ENCODE measurements around the gene MPZL2.

MPZL2 gene

DNA sequence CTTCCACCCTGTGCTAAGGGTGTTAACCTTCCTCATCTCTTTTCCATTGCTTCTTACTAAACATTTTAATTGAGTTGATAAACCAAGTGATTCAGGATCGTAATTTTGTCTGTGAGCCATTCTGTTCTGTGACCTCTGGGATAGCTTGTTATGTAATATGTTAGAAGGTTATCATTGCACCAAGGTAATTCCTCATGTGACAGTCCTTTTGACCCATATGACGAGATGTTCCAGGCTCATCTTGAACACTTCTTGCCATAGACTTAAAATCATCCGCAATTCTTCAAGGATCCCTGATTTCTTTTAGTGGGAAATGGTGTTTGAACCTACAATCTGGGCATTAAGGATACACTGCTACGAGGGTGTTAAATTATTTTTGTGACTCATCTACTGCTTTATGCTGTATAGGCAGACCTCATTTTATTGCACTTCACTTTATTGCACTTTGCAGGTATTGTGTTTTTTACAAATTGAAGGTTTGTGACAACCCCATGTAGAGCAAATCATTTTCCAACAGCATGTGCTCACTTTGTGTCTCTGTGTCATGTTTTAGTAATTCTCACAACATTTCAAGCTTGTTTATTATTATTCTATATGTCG, 19.0 kb upstream of the MPZL2 start:
- no peak for DNase-seq

DNA sequence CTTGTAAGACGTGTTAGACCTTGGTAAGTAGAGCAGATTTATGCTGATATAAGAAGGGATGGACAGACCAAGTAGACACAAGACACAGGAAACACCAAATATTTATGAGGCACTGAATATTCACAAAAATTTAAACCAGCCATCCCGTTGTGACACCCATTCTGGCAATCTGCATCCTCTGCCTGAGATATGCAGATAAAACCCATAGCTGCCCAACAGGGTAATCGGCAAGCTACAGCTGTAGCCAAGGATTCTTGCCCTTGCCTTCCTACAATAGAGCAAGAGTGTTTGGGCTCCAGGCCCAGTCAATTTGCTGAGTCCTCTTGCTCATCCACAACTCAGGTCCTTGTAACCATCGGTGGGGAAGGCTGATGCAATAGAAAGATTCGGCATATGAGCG, 18.5 kb upstream of the MPZL2 start:
- no peak for DNase-seq

DNA sequence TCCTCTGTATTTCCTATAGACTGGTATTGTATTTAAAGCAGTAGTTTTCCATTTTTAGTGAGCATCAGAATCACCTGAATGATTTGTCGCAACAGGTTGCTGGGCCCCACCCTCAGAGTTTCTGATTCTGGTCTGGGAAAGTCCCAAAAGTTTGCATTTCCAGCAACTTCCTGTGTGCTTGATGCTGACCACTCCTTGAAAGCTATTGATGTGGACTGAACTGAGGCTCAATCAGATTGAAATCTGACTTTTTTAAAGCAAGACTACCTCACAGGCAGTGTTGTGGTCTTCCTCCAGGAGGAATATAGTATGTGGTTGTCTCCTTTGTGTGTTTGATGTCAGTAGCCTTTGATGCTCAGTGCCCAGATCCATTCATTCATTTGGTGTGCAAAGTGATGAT, 17.2 kb upstream of the MPZL2 start:
- no peak for DNase-seq

DNA sequence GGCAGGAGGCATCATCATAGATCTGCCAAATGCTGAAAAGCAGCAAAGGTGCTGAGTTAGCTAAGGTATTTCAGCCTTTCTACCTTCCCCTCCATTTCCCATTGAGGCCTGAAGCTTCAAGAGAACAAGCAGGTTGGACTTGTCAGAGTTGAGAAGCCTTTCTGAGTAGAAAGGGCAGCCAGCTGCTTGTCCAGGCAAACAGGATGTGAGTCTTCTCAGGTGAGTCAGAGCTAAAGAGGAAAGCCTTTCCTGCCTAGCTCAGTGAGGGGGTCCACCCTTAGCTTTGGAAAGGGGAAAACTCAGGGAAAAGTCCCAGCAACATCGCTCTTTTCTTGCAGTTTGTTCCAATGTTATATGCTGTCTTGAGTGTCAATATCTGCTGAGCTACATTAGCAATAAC, 13.2 kb upstream of the MPZL2 start:
- no peak for DNase-seq

DNA sequence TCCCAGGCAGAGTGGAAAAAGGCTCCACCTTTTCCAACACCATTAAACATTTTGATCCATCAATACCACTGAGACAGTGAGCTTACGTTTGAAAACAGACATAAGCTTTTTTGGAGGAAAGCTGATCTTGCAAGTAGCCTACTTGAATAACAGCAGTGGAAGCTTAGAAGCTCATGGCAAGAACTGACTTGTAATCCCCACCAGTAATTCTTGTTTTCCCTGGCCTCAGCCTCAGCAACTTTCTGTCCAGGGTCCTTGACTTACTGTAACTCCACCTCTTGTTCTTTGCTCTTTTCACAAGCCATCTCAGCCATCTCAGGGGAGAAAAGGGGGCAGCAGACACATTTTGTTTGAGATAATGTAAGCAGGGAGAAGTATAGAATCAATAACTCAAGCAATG, 12.3 kb upstream of the MPZL2 start:
- DNase-seq = no peak

DNA sequence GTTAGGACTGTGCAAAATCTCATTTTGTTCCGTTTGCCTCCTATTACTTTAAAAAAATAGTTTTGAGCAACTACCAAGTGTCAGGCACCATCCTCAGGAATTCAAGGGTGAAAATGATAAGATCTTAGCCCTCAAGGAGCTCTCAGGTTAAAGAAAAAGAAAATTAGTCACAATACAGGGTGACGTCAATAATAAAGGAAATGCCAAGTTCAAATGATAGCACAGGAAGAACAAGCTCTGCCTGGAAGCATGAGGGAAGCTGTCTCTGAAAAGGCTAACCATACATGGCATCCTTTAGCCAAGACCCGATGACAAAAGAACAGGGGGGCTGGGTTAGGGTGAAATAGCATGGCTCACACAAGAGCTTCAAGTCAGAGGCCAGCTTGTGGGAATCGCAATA, 11.1 kb upstream of the MPZL2 start:
- DNase-seq = no peak

DNA sequence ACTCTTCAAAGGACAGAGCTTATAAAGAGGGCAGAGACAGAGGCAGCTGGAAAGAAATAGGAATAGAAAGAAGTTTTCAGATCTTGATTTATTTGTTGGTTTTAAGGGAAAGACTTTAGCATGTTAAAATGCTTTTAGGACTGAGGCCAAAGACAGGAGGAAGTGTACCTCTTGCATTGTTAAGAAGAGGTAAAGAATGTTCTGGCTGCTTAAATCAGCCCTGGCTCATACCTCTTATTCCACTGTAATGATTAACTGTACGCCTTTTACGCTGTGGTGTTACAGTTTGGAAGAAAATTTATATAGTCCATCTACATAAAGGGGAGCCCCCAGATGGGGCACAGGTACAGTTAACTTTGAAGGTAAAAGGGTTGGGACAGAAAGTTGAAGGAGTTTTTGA, 10.1 kb upstream of the MPZL2 start:
- no peak for DNase-seq

DNA sequence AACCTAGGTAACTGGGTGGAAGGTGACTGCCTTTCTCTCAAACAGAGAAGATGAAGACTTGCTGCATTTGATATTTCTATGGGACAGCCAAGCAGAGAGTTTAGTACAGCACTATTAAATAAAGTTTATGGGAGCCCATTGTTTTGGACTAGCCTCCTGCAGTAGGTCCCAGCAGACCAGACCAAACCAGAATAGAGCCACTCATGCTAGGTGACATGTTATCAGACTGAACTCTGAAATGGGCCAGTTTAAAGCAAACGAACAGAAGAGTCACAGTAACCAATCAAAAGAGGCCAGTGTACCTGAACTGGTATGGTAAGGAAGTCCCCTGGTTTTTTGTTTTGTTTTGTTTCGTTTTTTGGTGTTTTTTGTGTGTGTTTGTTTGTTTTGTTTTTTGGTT, 7.9 kb upstream of the MPZL2 start:
- no peak for DNase-seq

DNA sequence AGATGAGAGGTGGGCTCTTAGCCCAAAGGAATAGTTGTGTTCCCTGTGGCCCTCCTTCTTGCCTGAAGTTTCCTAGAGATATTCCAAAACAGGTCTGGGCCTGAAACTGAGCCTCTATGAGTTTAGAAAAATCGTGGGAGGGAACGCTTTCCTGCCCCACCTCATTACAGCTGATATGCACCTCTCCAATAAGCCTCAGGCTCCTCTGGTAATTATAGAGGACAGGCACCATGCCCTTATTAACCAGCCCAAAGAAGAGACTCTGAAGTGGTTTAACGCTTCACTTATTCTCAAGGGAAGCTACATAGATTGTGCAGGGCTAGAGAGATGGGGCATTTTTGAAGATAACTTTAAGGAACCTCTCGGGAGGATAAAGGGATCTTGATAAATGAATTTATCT, 3.4 kb upstream of the MPZL2 start:
- DNase-seq = peak; percentile 69

DNA sequence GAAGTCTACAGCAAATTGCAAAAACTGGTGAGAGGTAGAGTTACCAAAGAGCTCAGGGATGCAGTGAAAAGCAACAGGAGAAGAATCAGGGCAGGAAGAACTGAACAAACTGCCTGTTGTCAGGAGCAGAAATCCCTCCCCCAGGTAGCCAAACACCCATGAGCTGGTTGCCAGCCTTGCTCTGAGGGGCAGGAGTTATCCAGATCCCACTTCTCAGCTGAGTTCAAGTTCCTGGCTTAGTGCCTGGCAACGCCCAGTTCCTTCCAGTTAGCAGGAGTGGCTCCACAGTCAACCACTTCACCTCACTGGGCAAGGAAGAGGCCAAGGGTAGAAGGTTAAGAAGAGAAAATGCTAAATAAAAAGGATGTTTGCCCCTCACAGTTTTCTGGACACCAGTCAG, 1.9 kb upstream of the MPZL2 start:
- no peak for DNase-seq

DNA sequence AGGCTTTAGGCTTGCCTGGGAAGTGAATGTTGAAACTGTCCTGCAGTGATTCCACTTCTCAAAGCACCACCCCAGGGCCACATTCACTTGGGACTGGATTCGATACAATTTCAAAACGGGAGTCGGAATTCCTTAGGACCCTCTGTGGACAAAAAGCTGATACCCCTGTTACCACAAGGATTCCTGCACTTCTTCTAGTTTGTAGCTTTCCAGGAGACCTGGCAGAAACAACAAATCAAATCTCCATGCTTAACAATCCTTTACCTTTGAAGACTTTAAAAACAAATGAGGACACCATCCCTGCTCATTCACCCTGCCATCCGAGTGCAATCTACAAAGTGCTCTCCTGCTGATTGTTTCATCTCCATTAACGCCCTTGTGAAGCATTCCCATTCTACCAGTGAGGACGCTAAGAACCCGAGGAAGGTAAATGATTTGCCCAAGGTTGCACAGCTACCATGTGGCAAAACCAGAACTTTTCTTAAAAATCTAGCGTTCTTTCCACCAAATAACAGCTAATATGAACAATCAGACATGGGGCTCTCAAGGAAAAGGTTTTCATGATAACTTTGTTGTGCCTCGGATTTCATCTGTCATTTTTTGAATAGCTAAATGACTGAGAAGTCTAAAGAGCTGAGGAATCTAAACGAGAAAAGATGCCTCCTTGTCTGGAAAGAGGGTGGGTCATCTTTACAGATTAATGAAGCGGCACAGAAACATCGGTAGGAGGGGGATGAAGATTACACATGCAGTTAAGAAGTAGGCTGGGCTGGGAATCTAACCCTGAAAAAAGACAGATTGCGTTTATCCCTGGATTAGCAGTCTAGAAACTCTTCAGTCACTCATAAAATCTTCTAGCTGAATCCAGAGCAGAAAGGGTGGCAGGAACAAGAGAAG, 720 bp upstream of the MPZL2 start:
- peak; percentile 25 for DNase-seq

DNA sequence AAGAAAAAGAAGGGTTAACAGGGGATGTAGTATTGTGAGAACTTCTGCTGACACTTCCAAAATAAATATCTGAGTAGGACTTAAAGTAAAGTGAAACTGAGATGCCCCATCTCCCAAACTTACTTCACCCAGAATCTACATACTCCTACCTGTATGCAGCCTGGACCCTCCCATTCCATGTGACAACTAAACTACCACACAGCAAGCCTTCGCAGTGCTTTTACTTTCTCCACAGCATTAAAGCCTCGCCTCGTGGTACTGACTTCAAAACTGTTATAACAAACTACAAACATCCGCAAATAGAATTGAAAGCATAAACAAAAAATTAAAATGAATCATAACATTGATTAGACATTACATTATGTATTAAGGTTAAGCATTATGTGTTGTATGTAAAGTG, 985 bp downstream of the MPZL2 start:
- no peak for DNase-seq

DNA sequence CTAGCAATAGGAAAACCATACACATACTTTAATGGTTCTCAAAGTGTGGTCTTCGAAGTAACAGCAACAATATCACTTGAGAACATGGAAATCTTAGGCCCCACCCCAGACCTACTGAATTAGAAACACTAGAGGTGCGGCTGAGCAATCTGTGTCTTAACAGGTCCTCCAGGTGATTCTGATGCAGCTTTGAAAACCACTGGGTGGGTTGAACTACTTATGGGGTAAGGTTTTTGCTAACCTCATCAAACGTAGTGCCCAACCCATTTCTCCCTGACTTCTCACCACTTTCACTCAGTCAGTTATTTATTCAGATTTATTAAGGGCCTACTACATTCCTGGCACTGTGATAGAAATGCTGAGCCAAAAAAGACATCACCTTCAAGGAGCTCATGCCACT, 3.7 kb downstream of the MPZL2 start:
- DNase-seq = no peak

DNA sequence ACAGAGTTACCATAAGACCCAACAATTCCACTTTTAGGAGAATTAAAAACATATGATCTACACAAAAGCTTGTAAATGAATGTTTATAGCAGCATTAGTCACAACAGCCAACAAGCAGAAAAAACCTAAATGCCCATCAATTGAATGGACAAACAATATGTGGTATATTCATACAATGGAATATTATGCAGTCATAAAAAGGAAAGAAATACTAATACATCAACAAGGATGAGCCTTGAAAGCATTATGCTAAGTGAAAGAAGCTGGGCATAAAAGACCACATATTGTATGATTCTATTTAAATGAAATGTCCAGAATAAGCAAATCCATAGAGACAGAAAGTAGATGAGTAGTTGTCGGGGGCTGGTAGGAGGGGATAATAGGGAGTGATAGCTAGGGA, 5.0 kb downstream of the MPZL2 start:
- no peak for DNase-seq

DNA sequence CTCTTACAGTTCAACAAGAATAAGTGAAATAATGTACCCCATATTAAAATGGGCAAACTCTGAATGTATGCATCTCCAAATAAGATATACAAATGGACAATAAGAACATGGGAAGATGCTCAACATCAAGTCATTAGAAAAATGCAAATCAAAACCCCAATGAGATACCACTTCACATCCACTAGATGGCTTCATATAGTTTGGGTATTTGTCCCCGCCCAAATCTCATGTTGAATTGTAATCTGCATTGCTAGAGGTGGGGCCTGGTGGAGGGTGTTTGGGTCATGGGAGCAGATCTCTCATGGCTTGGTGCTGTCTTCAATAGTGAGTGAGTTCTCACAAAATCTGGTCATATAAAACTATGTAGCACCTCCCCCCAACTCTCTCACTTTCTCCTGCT, 5.7 kb downstream of the MPZL2 start:
- DNase-seq = no peak

DNA sequence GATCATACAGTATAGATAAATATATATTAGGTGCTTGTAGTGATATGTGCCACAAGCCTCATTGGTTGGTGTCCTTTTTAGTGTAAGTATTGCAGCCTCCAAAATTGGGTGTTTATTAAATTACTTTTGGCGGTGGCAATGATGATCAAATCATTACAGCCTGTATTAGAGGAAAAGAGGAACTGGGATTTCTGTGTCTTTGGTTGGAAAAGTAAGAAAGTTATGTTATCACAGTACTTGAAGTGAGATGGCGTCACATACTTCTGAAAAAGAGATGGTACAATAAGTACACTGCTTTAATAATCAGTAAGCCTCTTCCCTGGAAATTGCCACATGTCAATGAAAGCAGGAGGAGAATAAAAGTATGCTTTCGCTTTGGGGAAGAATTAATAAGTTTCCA, 11.4 kb downstream of the MPZL2 start:
- no peak for DNase-seq

DNA sequence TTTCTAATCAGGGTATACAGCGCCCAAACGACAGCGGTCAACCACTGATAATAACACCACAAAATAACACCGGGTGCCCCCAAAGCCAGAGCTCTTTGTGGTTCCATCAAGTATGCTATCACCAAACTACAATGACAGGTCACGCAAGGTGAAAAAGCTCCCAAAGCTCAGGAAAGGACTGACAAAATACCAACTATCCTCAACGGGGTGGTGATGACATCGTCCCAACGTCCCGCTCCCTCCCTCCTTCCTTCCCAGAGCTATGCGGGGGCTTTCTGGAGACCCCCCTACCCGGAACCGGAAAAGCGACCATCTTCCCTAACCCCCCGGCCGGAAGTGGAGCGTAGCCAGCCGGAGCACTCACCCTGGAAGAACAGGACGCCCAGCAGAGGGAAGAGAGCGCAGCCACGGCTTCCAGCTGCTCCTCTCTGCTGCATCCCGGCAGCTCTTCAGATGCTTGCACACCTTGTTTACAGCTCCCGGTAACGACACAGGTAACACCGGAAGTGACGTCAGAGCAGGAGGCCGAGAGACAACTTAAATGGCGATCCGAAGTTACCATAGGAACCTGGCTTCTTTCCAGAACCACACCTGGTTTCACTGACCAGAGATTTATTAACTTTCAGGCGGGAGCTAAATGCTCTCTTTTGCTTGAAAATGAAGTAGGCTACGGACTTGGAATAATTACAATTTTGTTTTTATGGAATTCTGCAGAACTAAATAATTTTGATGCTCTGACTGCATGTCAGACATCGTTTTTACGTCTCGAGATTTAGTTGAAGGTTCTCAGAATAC, 12.0 kb downstream of the MPZL2 start, which contains the start of gene MPZL3:
Gene MPZL3, minus strand, starts transcription at position 508 of the 795 bp plus-strand sequence. Its CDS starts 71 bp downstream, at position 437.
- DNase-seq = peak; percentile 98

DNA sequence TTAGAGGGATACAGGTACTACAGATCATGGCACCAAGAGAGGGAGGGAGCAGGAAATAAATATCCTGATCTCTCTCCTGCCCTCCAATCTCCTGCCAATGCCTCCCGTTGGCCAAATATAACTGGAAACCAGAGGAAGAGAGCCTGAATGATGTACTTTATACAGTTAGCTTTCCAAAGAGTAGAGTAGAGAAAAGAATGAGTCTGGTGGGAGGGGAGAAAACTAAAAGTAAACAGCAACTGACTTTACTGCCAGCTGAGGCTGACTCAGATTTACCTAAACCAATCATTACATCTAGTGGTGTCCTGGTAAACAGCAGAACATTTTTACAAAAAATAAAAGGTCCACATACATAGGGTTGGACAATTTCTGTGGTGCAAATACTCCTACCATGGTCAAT, 17.1 kb downstream of the MPZL2 start:
- no peak for DNase-seq

DNA sequence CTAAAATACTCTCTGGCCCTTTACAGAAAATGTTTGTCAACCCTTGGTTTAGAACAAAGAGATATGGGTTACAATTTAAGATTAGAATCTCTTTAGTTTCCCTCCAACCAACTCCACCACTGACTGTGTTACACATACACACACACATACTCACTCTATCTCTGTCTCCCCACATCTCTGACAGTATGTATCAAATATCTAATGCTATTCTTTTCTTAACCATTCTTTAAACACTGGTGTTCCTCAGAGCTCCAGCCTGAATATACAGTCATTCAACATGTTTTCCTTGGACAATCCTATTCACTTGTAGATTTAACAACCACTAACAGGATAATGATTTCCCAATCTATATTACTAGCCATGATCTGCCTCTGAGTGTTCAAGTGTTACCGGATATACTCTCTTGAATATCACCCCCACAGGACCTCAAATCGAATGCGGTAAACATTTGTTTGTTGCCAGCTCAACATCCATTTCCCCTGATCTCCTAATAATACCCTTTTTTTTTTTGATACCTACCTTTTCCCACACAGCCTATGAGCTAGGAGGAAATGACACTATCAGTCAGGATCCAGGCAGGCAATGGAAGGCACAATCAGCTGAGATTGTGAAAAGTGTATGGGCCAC, 18.0 kb downstream of the MPZL2 start:
- no peak for DNase-seq

DNA sequence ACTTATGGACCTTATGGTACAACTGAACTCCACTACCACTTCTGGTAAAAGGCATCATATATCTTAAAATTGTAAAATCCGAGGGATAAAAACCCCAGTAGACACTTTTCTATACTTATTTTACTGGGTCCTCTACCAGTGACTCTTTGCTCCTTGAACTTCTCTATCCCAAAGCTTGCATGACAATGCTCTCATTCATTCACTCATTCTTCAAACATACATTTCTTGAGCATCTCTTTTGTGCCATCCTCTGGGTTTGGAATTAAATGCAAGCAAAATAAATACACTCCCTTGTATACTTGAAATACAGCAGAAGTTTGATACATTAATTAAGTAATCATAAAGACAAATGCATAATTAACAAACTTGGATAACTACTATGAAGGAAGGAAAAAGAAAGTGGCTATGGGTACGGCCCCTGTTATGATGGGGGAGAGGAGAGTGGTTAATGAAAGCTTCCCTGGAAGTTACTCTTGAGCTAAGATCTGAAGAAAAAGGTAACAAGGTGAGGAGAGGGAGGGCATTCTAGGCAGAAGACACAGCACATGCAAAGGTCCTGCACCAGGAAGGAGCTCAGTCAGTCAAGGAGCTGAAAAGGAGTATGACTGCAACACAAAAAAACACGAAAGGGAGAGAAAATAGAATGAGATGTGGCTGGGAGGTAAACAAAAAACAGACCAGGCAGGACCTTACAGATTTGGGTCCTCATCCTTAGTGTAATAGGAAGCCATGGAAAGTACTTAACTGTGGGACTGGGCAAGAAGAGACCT, 19.9 kb downstream of the MPZL2 start:
- DNase-seq = no peak

DNA sequence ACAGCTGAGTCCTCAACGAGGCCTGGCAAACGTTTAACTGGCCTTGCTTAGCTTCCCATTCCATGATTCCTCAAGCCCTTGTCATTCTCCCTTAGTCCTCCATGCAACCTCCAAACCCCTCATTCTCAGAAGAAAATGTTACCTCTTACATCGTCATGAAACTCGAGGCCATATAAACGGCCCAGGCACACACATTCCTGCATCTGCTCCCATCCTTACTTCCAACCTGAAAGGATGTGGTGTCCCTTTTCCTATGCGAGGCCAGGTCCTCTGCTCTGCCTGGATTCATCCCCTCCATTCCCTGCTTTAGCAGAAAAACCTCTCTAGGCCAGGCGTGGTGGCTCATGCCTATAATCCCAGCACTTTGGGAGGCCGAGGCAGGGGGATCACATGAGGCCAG, 20.9 kb downstream of the MPZL2 start:
- no peak for DNase-seq

DNA sequence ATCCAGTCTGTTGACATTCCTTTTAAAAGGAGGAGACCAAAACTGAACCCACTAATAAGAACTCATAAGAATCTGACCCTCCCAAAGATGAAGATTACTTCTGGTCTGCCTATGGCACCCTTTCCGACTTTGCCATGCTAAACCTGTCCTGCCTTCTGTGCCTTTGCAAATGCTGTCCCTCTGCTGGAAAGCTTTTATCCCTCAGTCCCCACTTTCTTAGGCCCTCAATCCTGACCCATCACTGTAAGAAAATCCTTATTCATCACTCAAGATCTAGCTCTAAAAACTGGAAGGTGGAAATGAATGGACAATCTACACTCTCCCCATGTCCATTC, 22.4 kb downstream of the MPZL2 start:
- DNase-seq = no peak

Measured in eye (tissue), 1 donor.